GM18858 (cell line): ENCODE results near the gene ARNT2.

Source experiments
- ATAC-seq: cut with Tn5 transposase; IDR thresholded peaks from one replicate; pipeline ENCODE4 v1.9.1; 2021; ENCODE audit not compliant: unreplicated experiment

Gene ARNT2

GRCh38 chr15:80464951-80465625, 60.9 kb downstream of the ARNT2 start:
- ATAC-seq = no peak

GRCh38 chr15:80465626-80466005, 61.4 kb downstream of the ARNT2 start:
- ATAC-seq = no peak

GRCh38 chr15:80466543-80466942, 62.4 kb downstream of the ARNT2 start:
- no peak for ATAC-seq

GRCh38 chr15:80467311-80467714, 63.1 kb downstream of the ARNT2 start:
- no peak for ATAC-seq

- no peak for ATAC-seq
These were observed 64.6 kb downstream of the ARNT2 start for GRCh38 chr15:80468796-80469195.

GRCh38 chr15:80471881-80472280, 67.7 kb downstream of the ARNT2 start:
- ATAC-seq = no peak

- ATAC-seq = no peak
These were observed 69.4 kb downstream of the ARNT2 start for GRCh38 chr15:80473286-80474223.

GRCh38 chr15:80474224-80475215, 70.3 kb downstream of the ARNT2 start:
- ATAC-seq = no peak

GRCh38 chr15:80475572-80475971, 71.4 kb downstream of the ARNT2 start:
- no peak for ATAC-seq

GRCh38 chr15:80476036-80476435, 71.9 kb downstream of the ARNT2 start:
- ATAC-seq = no peak

GRCh38 chr15:80478075-80478474, 73.9 kb downstream of the ARNT2 start:
- no peak for ATAC-seq

GRCh38 chr15:80479191-80479590, 75.0 kb downstream of the ARNT2 start:
- ATAC-seq = no peak

- ATAC-seq = no peak
These were observed 76.1 kb downstream of the ARNT2 start for GRCh38 chr15:80480171-80480811.

- no peak for ATAC-seq
These were observed 76.7 kb downstream of the ARNT2 start for GRCh38 chr15:80480909-80481308.

- ATAC-seq = no peak
These were observed 78.5 kb downstream of the ARNT2 start for GRCh38 chr15:80482696-80483095.

- ATAC-seq = no peak
These were observed 79.6 kb downstream of the ARNT2 start for GRCh38 chr15:80483725-80484161.

GRCh38 chr15:80484333-80484864, 80.2 kb downstream of the ARNT2 start:
- no peak for ATAC-seq

- no peak for ATAC-seq
These were observed 81.4 kb downstream of the ARNT2 start for GRCh38 chr15:80485370-80486164.

- no peak for ATAC-seq
These were observed 83.7 kb downstream of the ARNT2 start for GRCh38 chr15:80487839-80488390.
